IMR-90 (cell line): ENCODE data around the gene GBX2. TPM values are rescaled to one million over a fixed set of nuclear protein-coding genes. Genes with fewer than 3 reads are reported as not detected.

Experiments used
- ATAC-seq: fragments of 200-7000 bp; cut with Tn5 transposase; 2 replicates; pipeline ENCODE4 v1.9.1; 2020; ENCODE audit warnings: low read depth, mild to moderate bottlenecking, moderate library complexity
- BruUV-seq: library from RNA; stranded (reverse); fragments of 400-500 nt; replicated peaks from 2 replicates; lab custom pipeline; 2021; lab: Mats Ljungman, UMichigan
- CTCF ChIA-PET: fragments of 300-600 bp; formaldehyde crosslinking; extraction: SDS; loops from one replicate; lab custom pipeline; 2021; ENCODE audit warnings: antibody characterized with exemption; lab: Yijun Ruan, JAX
- POLR2A ChIA-PET: fragments of 300-600 bp; sonication (Branson Sonifier 250); formaldehyde crosslinking; loops from one replicate; lab custom pipeline; 2022; ENCODE audit warnings: antibody characterized with exemption; ENCODE audit not compliant: unreplicated experiment; lab: Charles Lee
- DNase-seq: peaks from one replicate; pipeline ENCODE4 v3.0.0; 2013
- H2AFZ ChIP-seq: replicated peaks from 2 replicates; pipeline ENCODE3; 2013; ENCODE audit warnings: low read length, mild to moderate bottlenecking; ENCODE audit not compliant: poor library complexity
- H2AK5ac ChIP-seq: 2 replicates; pipeline ENCODE4 v1.6.1; 2013; ENCODE audit warnings: low read depth, low read length, inconsistent platforms
- H2AK9ac ChIP-seq: replicated peaks from 2 replicates; pipeline ENCODE3; 2013; ENCODE audit warnings: mild to moderate bottlenecking, low read depth, low read length, moderate library complexity; ENCODE audit not compliant: poor library complexity
- H2BK120ac ChIP-seq: 2 replicates; pipeline ENCODE4 v1.6.1; 2013; ENCODE audit warnings: low read depth, low read length, inconsistent platforms
- H2BK15ac ChIP-seq: 3 replicates; pipeline ENCODE4 v1.6.1; 2013; ENCODE audit warnings: low read depth, low read length, inconsistent platforms
- H2BK20ac ChIP-seq: 2 replicates; pipeline ENCODE4 v1.6.1; 2013; ENCODE audit warnings: low read depth, mild to moderate bottlenecking, inconsistent platforms, low read length, moderate library complexity
- H2BK5ac ChIP-seq: 2 replicates; pipeline ENCODE4 v1.6.1; 2013; ENCODE audit warnings: mild to moderate bottlenecking, low read depth, low read length, inconsistent platforms; ENCODE audit not compliant: poor library complexity, severe bottlenecking
- H3K14ac ChIP-seq: replicated peaks from 2 replicates; pipeline ENCODE4 v1.6.1; 2013; ENCODE audit warnings: low read depth, low read length, inconsistent platforms
- H3K18ac ChIP-seq: 2 replicates; pipeline ENCODE4 v1.6.1; 2013; ENCODE audit warnings: low read depth, low read length, control low read depth
- H3K23ac ChIP-seq: 2 replicates; pipeline ENCODE4 v1.6.1; 2013; ENCODE audit warnings: low read depth, low read length, inconsistent platforms
- H3K27ac ChIP-seq: 2 replicates; pipeline ENCODE4 v1.5.1; 2013; ENCODE audit warnings: mild to moderate bottlenecking, control low read depth, low read length; ENCODE audit not compliant: insufficient read depth
- H3K27me3 ChIP-seq: 2 replicates; pipeline ENCODE4 v1.6.1; 2013; ENCODE audit warnings: low read length; ENCODE audit not compliant: control insufficient read depth, insufficient read depth
- H3K36me3 ChIP-seq: 2 replicates; pipeline ENCODE4 v1.6.1; 2013; ENCODE audit warnings: low read length, mixed read lengths; ENCODE audit not compliant: control insufficient read depth, insufficient read depth
- H3K4ac ChIP-seq: 2 replicates; pipeline ENCODE4 v1.6.1; 2013; ENCODE audit warnings: low read depth, low read length, inconsistent platforms
- H3K4me1 ChIP-seq: 2 replicates; pipeline ENCODE4 v1.6.1; 2013; ENCODE audit warnings: low read length, mixed read lengths; ENCODE audit not compliant: control insufficient read depth, insufficient read depth
- H3K4me2 ChIP-seq: 2 replicates; pipeline ENCODE4 v1.6.1; 2013; ENCODE audit warnings: low read depth, mild to moderate bottlenecking, control low read depth, low read length, moderate library complexity
- H3K4me3 ChIP-seq: 2 replicates; pipeline ENCODE4 v1.5.1; 2013; ENCODE audit warnings: low read depth, mild to moderate bottlenecking, control low read depth, low read length, moderate library complexity; ENCODE audit not compliant: insufficient read depth
- H3K56ac ChIP-seq: 2 replicates; pipeline ENCODE4 v1.6.1; 2013; ENCODE audit warnings: low read length, inconsistent platforms; ENCODE audit not compliant: insufficient read depth; ENCODE audit errors: extremely low read depth
- H3K79me1 ChIP-seq, 2 experiments: 2 replicates each; pipeline ENCODE4 v1.6.1; 2013; ENCODE audit warnings: low read length in 2 of 2, inconsistent platforms in 1 of 2, low read depth in 1 of 2
- H3K9ac ChIP-seq: 2 replicates; pipeline ENCODE4 v1.6.1; 2013; ENCODE audit warnings: low read depth, low read length, control low read depth
- H3K9me1 ChIP-seq: 2 replicates; pipeline ENCODE4 v1.6.1; 2013; ENCODE audit warnings: low read length, inconsistent platforms; ENCODE audit not compliant: insufficient read depth
- H3K9me3 ChIP-seq: 2 replicates; pipeline ENCODE4 v1.6.1; 2013; ENCODE audit warnings: low read length; ENCODE audit not compliant: control insufficient read depth, insufficient read depth
- H4K20me1 ChIP-seq: 2 replicates; pipeline ENCODE4 v1.6.1; 2013; ENCODE audit warnings: low read length, inconsistent platforms; ENCODE audit not compliant: insufficient read depth
- H4K5ac ChIP-seq: 2 replicates; pipeline ENCODE4 v1.6.1; 2013; ENCODE audit warnings: mild to moderate bottlenecking, low read depth, low read length, control low read depth
- H4K8ac ChIP-seq, 2 experiments: 2 replicates each; pipeline ENCODE4 v1.6.1; 2013; ENCODE audit warnings: low read depth in 2 of 2, low read length in 2 of 2, control low read depth in 1 of 2, inconsistent platforms in 1 of 2
- H4K91ac ChIP-seq: 2 replicates; pipeline ENCODE4 v1.6.1; 2013; ENCODE audit warnings: low read depth, low read length, inconsistent platforms; ENCODE audit not compliant: insufficient read depth
- BHLHE40 ChIP-seq: fragments of 150-350 bp; IDR thresholded peaks from 2 replicates; pipeline ENCODE4 v1.6.1; 2016; ENCODE audit warnings: mild to moderate bottlenecking, low read depth, low read length
- CEBPB ChIP-seq: IDR thresholded peaks from 2 replicates; pipeline ENCODE4 v1.6.1; 2012; ENCODE audit warnings: low read depth, low read length, improper control_type of control experiment
- FOS ChIP-seq: fragments of 150-350 bp; IDR thresholded peaks from 2 replicates; pipeline ENCODE4 v1.6.1; 2016; ENCODE audit warnings: low read depth, low read length
- MAFK ChIP-seq: IDR thresholded peaks from 2 replicates; pipeline ENCODE4 v1.6.1; 2012; ENCODE audit warnings: low read depth, low read length, improper control_type of control experiment
- MAZ ChIP-seq: IDR thresholded peaks from 2 replicates; pipeline ENCODE4 v1.6.1; 2012; ENCODE audit warnings: low read depth, mild to moderate bottlenecking, low read length, improper control_type of control experiment, moderate library complexity, borderline replicate concordance
- MXI1 ChIP-seq: IDR thresholded peaks from 2 replicates; pipeline ENCODE4 v1.6.1; 2012; ENCODE audit warnings: low read depth, mild to moderate bottlenecking, low read length, moderate library complexity, borderline replicate concordance
- NFE2L2 ChIP-seq: fragments of 150-350 bp; IDR thresholded peaks from 2 replicates; pipeline ENCODE4 v1.6.1; 2016; ENCODE audit warnings: low read depth, mild to moderate bottlenecking, low read length
- POLR2A ChIP-seq: IDR thresholded peaks from 2 replicates; pipeline ENCODE4 v1.6.1; 2012; ENCODE audit warnings: mild to moderate bottlenecking, low read depth, low read length
- RAD21 ChIP-seq: IDR thresholded peaks from 2 replicates; pipeline ENCODE4 v1.6.1; 2012; ENCODE audit warnings: low read length, improper control_type of control experiment
- WGBS, 2 experiments: methylation state at CpG; one replicate each; pipeline versions ENCODE4 v1.1.5 to v1.1.7; 2013; ENCODE audit warnings: missing lambda C conversion rate in 2 of 2; ENCODE audit not compliant: insufficient read length in 1 of 2; ENCODE audit errors: extremely low coverage in 2 of 2; 5-methylcytosine and 5-hydroxymethylcytosine counted together
- dilution Hi-C: fragments of 300-500 bp; cut with HindIII; formaldehyde crosslinking; loops from one replicate; pipeline ENCODE4 v1.14.3; 2018; ENCODE audit warnings: low sequenced_read_pairs; ENCODE audit not compliant: unreplicated experiment
- in situ Hi-C: fragments of 300-500 bp; cut with MboI; formaldehyde crosslinking; loops from 3 replicates; pipeline ENCODE4 v1.14.3; 2019; ENCODE audit warnings: low sequenced_read_pairs, inconsistent platforms, mixed read lengths
- intact Hi-C: fragments of 100-400 bp; cut with micrococcal nuclease; formaldehyde crosslinking; loops from 2 replicates; pipeline ENCODE4 v1.10.0; 2022
- polyA plus RNA-seq, 3 experiments: library from polyadenylated mRNA; depleted of rRNA; stranded (reverse); fragments of >200 nt; gene quantifications; 2 replicates each; pipeline ENCODE4 v1.2.3, GENCODE V29; 2012; ENCODE audit warnings: low replicate concordance in 1 of 3
- total RNA-seq: library from RNA; depleted of rRNA; stranded (reverse); fragments of >200 nt; gene quantifications from 2 replicates; pipeline ENCODE4 v1.2.3, GENCODE V29; 2012
- TF ChIP-seq, protein P1 (sequence below): fragments of 150-350 bp; IDR thresholded peaks from 2 replicates; pipeline ENCODE4 v1.6.1; 2016; ENCODE audit warnings: low read depth, mild to moderate bottlenecking, low read length, moderate library complexity, borderline replicate concordance
- TF ChIP-seq, protein P2 (sequence below): fragments of 150-350 bp; IDR thresholded peaks from 2 replicates; pipeline ENCODE4 v1.6.1; 2017; ENCODE audit warnings: mild to moderate bottlenecking, antibody characterized with exemption, low read length, low read depth
- TF ChIP-seq, protein P3 (sequence below): conservative IDR thresholded peaks from 2 replicates; pipeline ENCODE4 v1.5.1; 2012; ENCODE audit warnings: mild to moderate bottlenecking, low read depth, low read length, improper control_type of control experiment

Gene GBX2
- total and polyA plus RNA-seq, 2 of the 4 experiments (the other 2 are of a cell fraction): 0.10 TPM; not detected in 1

DNA sequence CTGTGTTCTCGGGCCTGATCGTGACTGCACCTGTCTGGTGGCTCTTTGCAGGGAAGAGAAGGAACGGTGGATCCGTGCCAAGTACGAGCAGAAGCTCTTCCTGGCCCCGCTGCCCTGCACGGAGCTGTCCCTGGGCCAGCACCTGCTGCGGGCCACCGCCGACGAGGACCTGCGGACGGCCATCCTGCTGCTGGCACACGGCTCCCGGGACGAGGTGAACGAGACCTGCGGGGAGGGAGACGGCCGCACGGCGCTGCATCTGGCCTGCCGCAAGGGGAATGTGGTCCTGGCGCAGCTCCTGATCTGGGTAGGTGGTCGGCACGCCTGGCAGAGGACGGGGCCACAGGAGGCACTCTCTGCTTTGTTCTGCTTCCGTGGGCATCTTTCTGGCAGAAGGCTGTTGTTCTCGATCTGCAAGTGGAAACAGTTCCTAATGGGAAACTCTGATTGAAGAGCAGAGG, 48.0 kb downstream of the GBX2 start:
- Histone ChIP-seq H3K18ac (no peak overlapping the region), H3K9me3 (no peaks in the 10 kb centered on the region), H3K9me1 (no peaks in the 10 kb centered on the region), H3K23ac (no peak overlapping the region), H2BK20ac (no peak overlapping the region), H3K27me3 (no peaks in the 10 kb centered on the region), H3K4ac (no peak overlapping the region), H3K4me2 (no peak overlapping the region), H3K9ac (no peak overlapping the region), H2BK120ac (no peak overlapping the region), H3K4me3 (no peak overlapping the region), H3K4me1 (peaks cover 3% of the 10 kb centered on the region; the same call in 1 of the 2 replicates), H4K5ac (no peak overlapping the region), H3K56ac (no peak overlapping the region), H4K20me1 (peaks cover 3% of the 10 kb centered on the region; the same call in 1 of the 2 replicates), H2AK5ac (no peak overlapping the region), H2AFZ (no peak overlapping the region), H2BK5ac (no peak overlapping the region), H4K8ac (no peak overlapping the region), H3K36me3 (peaks cover 5% of the 10 kb centered on the region; the same call in 1 of the 2 replicates), H3K14ac (no peak overlapping the region), H3K79me1 (no peaks in the 10 kb centered on the region), H3K27ac (no peak overlapping the region), H4K91ac (no peak overlapping the region), H2BK15ac (no peak overlapping the region), H2AK9ac (no peak overlapping the region)
- in situ Hi-C loops: no loop called here
- no peak for TF ChIP-seq CEBPB
- TF ChIP-seq MAZ: no peak
- no peak for TF ChIP-seq NFE2L2
- TF ChIP-seq MAFK: no peak
- TF ChIP-seq MXI1: no peak
- no peak for TF ChIP-seq POLR2A
- no peak for TF ChIP-seq BHLHE40
- TF ChIP-seq, protein P1, sequence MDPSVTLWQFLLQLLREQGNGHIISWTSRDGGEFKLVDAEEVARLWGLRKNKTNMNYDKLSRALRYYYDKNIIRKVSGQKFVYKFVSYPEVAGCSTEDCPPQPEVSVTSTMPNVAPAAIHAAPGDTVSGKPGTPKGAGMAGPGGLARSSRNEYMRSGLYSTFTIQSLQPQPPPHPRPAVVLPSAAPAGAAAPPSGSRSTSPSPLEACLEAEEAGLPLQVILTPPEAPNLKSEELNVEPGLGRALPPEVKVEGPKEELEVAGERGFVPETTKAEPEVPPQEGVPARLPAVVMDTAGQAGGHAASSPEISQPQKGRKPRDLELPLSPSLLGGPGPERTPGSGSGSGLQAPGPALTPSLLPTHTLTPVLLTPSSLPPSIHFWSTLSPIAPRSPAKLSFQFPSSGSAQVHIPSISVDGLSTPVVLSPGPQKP: no peak
- TF ChIP-seq RAD21: no peak
- TF ChIP-seq, protein P2, sequence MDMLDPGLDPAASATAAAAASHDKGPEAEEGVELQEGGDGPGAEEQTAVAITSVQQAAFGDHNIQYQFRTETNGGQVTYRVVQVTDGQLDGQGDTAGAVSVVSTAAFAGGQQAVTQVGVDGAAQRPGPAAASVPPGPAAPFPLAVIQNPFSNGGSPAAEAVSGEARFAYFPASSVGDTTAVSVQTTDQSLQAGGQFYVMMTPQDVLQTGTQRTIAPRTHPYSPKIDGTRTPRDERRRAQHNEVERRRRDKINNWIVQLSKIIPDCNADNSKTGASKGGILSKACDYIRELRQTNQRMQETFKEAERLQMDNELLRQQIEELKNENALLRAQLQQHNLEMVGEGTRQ: no peak
- TF ChIP-seq, protein P3, sequence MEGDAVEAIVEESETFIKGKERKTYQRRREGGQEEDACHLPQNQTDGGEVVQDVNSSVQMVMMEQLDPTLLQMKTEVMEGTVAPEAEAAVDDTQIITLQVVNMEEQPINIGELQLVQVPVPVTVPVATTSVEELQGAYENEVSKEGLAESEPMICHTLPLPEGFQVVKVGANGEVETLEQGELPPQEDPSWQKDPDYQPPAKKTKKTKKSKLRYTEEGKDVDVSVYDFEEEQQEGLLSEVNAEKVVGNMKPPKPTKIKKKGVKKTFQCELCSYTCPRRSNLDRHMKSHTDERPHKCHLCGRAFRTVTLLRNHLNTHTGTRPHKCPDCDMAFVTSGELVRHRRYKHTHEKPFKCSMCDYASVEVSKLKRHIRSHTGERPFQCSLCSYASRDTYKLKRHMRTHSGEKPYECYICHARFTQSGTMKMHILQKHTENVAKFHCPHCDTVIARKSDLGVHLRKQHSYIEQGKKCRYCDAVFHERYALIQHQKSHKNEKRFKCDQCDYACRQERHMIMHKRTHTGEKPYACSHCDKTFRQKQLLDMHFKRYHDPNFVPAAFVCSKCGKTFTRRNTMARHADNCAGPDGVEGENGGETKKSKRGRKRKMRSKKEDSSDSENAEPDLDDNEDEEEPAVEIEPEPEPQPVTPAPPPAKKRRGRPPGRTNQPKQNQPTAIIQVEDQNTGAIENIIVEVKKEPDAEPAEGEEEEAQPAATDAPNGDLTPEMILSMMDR: no peak
- TF ChIP-seq FOS: no peak
- POLR2A ChIA-PET: no interaction called here
- ATAC-seq (no peak), DNase-seq (no peak)
- 87% methylated on average over 18 of the region's 29 CpGs; no CpG with 5 or more reads in 1 of the 2 experiments for WGBS, 2 experiments
- intact Hi-C loops: no loop called here
- dilution Hi-C loops: no loop called here
- CTCF ChIA-PET: no interaction called here
- BruUV-seq: no TSS peak
